22Rv1 (cell line): ENCODE data around the gene CD2AP.

Experiments used
- H3K27ac ChIP-seq: fragments of 450-650 bp; 2 replicates; pipeline ENCODE4 v1.5.1; 2017
- ZFX ChIP-seq: fragments of 450-650 bp; IDR thresholded peaks from 2 replicates; pipeline ENCODE4 v1.6.1; 2017; ENCODE audit warnings: antibody characterized with exemption, borderline replicate concordance
- TF ChIP-seq, protein P1 (sequence below): fragments of 450-650 bp; IDR thresholded peaks from 2 replicates; pipeline ENCODE4 v1.5.1; 2017; ENCODE audit warnings: mild to moderate bottlenecking

CD2AP gene

DNA sequence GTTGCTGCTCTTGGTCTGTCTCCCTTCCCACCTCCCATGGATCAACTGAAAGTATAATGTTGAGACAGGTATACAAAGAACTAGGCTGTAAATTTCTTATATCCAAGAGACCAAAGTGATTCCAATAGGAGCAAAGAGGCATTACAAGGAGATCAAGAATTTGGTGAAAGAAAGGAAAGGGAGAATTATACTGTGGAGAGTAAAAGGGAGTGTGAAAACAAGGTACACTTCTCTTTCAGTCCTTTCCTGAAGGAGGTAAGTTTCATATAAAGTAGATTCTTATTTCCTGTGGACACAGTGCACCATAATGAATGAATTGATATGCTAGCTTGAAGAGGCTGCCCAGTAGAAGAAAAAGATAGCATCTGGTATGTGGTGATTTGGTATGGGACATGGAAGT, 49.7 kb downstream of the CD2AP start:
- no peak overlapping the region for H3K27ac ChIP-seq

DNA sequence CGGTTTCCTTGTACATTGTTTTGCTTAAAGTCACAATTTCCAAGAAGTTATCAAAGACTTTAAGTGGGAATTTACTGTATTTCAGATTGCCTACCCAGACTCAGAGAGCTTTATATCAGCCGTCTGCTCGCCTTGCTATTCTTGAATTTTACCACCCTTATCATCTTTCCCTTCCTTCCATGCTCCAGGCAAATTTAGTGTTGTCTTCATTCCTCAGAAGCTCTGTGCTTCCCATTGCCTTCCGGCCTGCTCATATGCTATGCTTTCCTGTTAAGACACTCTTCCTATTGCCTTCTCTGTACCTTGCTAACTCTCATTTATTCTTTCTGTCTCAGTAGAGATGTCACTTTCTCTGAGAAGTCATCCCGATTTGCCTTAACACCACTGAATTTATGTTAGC, 52.1 kb downstream of the CD2AP start:
- no peak overlapping the region for H3K27ac ChIP-seq
- no peak for TF ChIP-seq ZFX
- TF ChIP-seq, protein P1, sequence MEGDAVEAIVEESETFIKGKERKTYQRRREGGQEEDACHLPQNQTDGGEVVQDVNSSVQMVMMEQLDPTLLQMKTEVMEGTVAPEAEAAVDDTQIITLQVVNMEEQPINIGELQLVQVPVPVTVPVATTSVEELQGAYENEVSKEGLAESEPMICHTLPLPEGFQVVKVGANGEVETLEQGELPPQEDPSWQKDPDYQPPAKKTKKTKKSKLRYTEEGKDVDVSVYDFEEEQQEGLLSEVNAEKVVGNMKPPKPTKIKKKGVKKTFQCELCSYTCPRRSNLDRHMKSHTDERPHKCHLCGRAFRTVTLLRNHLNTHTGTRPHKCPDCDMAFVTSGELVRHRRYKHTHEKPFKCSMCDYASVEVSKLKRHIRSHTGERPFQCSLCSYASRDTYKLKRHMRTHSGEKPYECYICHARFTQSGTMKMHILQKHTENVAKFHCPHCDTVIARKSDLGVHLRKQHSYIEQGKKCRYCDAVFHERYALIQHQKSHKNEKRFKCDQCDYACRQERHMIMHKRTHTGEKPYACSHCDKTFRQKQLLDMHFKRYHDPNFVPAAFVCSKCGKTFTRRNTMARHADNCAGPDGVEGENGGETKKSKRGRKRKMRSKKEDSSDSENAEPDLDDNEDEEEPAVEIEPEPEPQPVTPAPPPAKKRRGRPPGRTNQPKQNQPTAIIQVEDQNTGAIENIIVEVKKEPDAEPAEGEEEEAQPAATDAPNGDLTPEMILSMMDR: no peak

More for the DNA sequence above, 49.7 kb downstream of the CD2AP start:
- TF ChIP-seq, protein P1: no peak
- no peak for TF ChIP-seq ZFX

DNA sequence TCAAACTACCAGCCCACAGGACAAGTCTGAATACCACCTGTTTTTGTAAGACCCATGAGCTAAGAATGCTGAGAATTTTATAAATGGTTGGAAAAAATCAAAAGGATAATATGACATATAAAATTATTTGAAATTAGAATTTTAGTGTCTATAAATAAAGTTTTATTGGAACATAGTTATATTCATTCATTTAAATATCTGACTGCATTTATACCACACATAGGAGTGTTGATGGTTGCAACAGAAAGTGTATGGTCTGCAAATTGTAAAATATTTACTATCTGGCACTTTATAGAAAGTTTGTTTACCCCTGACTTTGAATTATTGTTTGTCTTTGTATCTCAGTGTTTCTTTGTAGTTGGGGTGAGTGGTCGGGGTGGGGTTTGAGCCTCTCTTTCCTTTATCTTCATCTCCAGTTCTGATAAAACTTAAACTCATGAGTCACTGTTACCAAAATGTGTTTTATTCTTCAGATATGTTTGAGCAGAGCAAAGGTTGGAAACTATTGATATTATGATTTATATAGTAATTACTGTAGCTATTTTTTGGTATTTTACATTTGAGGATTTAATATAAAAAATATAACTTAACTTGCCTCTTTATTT, 55.5 kb downstream of the CD2AP start:
- TF ChIP-seq ZFX: no peak
- TF ChIP-seq, protein P1: no peak

DNA sequence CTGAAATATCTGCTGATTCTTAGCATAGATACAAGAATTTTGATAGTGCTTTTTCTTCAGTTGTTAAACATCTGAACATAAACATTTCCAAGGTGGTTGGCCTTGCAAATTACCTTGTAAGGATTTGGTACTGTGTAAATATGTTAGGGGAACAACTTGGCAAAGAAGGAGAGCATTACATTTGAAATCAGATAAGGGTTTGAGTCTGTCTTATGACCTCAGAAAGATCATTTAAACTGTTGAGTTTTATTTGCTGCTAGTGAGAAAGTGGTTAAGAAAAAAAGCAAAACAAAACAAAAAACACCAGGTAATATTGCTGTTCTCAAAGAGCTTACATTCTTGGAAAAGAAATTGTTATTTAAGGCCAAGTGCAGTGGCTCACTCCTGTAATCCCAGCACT, 56.5 kb downstream of the CD2AP start:
- TF ChIP-seq, protein P1: no peak
- no peak for TF ChIP-seq ZFX
- H3K27ac ChIP-seq: no peak overlapping the region

More for the DNA sequence above, 55.5 kb downstream of the CD2AP start:
- H3K27ac ChIP-seq: no peak overlapping the region

DNA sequence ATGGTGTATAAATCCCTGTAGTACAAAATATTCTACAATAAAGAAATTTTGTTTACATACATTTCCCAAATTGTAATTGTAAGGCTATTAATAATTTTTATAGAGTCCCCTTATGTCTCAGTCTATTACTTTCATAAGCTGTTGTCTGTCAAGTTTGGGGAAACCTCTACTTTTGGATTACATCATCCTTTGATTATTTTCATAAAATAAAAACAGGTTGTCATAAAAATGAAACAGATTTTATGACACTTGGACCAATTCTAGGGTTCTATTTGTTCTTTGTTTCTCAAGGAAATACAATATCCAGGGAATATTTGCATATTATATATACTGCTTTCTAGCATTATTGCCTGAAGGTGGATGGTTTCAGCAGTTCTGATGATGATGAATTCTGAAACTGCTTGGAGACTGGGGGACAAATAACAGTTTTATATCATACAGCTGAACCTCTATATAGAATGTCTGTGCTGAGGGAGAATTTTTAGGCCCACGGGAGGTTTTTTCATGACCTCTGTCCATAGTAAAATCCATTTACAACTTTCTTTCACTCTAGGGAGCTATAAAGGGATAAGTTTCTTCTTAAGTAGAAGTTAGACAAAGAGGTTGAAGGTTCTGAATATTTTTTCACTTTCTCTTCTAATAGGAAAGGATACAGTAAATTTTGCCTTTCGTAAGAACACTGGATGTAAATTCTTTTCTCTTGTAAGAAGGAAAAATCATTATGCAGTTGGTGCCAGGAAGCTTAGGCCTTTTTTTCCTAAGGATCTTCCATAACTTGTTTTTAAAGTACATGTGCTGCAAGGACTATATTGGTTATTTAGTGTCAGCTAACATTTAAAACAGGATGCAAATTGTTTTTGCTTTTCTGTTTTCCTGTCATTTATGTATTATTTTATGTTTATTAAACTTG, 58.0 kb downstream of the CD2AP start:
- no peak for TF ChIP-seq ZFX
- TF ChIP-seq, protein P1: no peak

DNA sequence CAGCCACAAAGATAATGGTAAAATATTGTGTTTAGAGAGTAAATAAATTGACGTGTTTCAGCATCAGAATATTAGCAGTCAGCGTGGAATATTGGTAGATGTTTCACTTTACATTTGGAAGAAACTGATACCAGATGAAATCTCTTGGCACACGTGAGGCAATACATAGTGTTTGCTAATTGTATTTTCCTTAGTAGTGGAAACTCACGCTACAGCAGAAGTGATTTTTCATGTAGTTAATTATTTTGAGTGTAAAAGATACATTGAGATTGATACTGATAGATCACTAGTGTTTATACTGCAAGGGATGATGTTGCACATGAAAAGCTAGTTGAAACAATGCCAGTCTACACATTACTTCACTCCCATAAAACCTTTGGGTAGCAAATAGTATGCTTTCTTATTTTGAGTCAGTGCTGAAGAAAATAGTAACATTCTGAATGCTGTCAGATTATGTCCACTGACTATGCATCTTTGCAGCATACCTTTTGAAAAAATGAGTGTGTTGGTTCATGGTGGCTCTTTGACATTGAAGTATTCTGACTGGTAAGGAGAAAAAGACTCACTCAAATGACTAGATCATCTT, 59.3 kb downstream of the CD2AP start:
- peak overlapping the region; percentile 32 for H3K27ac ChIP-seq
- no peak for TF ChIP-seq ZFX

More for the DNA sequence above, 58.0 kb downstream of the CD2AP start:
- H3K27ac ChIP-seq: peak overlapping the region; percentile 32; the same call in 1 of the 2 replicates

GRCh38 chr6:47545223-47545622, 67.6 kb downstream of the CD2AP start:
- no peak for TF ChIP-seq ZFX
- TF ChIP-seq, protein P1: no peak
- H3K27ac ChIP-seq: no peak overlapping the region
